22Rv1 (cell line): Measurements from ENCODE around the gene DGKD.

Source experiments
- CTCF ChIP-seq: fragments of 450-650 bp; IDR thresholded peaks from 2 replicates; pipeline ENCODE4 v1.5.1; 2017; ENCODE audit warnings: mild to moderate bottlenecking
- ZFX ChIP-seq: fragments of 450-650 bp; IDR thresholded peaks from 2 replicates; pipeline ENCODE4 v1.6.1; 2017; ENCODE audit warnings: antibody characterized with exemption, borderline replicate concordance

DNA sequence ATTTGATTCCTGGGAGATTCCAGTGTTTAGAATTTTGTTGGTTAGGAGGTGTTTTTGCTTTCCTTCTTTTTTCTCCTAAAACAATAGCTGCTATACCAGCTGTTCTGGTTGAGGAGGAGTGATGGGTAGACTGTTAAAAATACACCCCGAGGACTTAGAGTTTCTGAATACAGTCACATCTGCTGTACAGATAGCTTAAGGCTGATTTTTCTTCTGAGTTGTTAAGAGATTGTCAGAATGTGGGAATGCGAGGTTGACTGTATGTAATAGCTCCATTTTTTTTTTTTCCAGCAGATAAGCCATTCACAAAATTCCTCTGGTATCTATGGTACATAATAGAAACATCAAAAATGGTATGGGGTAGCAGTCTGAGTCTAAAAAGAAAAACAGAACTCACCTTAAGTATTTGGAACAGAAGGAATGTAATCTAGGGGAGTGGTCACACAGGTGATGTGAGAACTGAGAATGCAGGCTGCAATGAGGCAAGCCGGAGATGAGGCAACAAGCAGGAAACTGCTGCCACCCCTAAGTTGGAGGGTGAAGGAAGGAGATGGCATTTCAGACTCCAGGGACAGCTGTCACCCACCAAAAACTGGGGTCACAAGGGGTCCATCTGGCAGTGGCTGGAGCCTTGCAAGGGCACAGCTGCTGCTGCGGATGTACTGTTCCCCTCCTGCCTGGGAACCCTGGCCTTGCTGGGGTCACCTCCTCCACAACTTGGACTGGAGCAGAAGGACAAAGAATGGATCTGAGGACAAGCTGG, 2.4 kb downstream of the DGKD start:
- no peak for TF ChIP-seq CTCF
- TF ChIP-seq ZFX, result no peak
